Gastrocnemius medialis (tissue), 4 donors: ENCODE measurements around the gene BCL2L14.

Source experiments
- POLR2A ChIP-seq, 2 donors: fragments of 450-650 bp; IDR thresholded peaks; one replicate each; pipeline ENCODE4 v1.6.1; 2017; ENCODE audit warnings: antibody characterized with exemption in 2 of 2, mild to moderate bottlenecking in 2 of 2, moderate library complexity in 2 of 2
- TF ChIP-seq, protein P1 (sequence below), 5 experiments: fragments of 450-650 bp in 3 of 5; fragments of 200-600 bp in 2 of 5; sonication (generic) in 2 of 5; IDR thresholded peaks in 4 of 5; conservative IDR thresholded peaks in 1 of 5; 1 replicate in 4 of 5; 2 replicates in 1 of 5; pipeline ENCODE4 v1.5.1; 2016 to 2019; ENCODE audit warnings: antibody characterized with exemption in 5 of 5, mild to moderate bottlenecking in 3 of 5, moderate library complexity in 3 of 5

DNA sequence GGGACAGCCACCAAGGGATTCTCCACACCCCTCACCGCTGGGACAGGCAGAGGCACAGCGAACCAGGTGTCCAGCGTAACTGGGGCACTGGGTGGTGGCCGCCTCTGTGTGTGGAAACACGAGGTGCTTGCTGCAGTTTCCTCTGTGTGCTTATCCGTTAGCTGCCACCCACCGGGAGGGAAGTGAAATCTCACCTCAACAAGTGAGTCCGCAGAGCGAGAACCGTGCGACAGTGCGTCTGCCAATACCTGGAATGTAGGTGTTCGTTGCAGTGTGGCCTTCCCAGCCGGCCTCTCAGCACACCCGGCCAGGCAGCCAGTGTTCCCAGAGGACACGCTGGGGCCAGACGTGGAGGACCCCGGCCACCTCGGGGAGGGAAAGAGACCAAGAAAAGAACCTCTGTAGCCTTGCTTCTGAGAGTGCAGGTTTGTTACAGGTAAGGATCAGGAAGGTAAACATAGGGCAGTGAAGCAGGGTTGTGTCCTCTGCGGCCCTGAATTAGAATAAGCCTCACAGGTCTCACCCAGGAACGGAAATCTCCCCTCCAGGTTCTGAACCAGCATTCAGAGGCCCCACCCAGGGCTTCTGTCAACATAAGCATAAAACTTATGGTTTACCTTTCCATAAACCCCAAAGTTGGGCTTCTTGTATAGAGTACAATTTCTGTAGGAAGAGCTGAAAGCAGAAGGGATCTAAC, 1.5 kb downstream of the BCL2L14 start:
- TF ChIP-seq, protein P1, sequence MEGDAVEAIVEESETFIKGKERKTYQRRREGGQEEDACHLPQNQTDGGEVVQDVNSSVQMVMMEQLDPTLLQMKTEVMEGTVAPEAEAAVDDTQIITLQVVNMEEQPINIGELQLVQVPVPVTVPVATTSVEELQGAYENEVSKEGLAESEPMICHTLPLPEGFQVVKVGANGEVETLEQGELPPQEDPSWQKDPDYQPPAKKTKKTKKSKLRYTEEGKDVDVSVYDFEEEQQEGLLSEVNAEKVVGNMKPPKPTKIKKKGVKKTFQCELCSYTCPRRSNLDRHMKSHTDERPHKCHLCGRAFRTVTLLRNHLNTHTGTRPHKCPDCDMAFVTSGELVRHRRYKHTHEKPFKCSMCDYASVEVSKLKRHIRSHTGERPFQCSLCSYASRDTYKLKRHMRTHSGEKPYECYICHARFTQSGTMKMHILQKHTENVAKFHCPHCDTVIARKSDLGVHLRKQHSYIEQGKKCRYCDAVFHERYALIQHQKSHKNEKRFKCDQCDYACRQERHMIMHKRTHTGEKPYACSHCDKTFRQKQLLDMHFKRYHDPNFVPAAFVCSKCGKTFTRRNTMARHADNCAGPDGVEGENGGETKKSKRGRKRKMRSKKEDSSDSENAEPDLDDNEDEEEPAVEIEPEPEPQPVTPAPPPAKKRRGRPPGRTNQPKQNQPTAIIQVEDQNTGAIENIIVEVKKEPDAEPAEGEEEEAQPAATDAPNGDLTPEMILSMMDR (IDR thresholded peaks at IDR 0.05 in 4 of 5, conservative IDR thresholded peaks at IDR 0.05 in 1 of 5), result no peak
- TF ChIP-seq POLR2A (IDR thresholded peaks at IDR 0.05), result no peak
